Progenitor cell of endocrine pancreas (in vitro differentiated cells): ENCODE measurements around the gene PHF23. TPM values are rescaled to one million over a fixed set of nuclear protein-coding genes. Genes with fewer than 3 reads are reported as not detected.

Experiments
- DNase-seq: peaks from one replicate; pipeline ENCODE4 v3.0.0; 2021; ENCODE audit warnings: low spot score; ENCODE audit not compliant: unreplicated experiment
- H3K27ac Mint-ChIP-seq: 2 replicates; pipeline ENCODE4 v1.8.0; 2021; ENCODE audit warnings: mild to moderate bottlenecking, moderate library complexity, mixed read lengths
- H3K27me3 Mint-ChIP-seq: 2 replicates; pipeline ENCODE4 v1.8.0; 2021; ENCODE audit warnings: mixed read lengths
- H3K36me3 Mint-ChIP-seq: 2 replicates; pipeline ENCODE4 v1.8.0; 2022; ENCODE audit warnings: mixed read lengths; ENCODE audit not compliant: insufficient read depth
- H3K4me1 Mint-ChIP-seq: 2 replicates; pipeline ENCODE4 v1.8.0; 2021; ENCODE audit warnings: low read depth, mixed read lengths
- H3K4me3 Mint-ChIP-seq: 2 replicates; pipeline ENCODE4 v1.8.0; 2021; ENCODE audit warnings: low read depth, mild to moderate bottlenecking, moderate library complexity, mixed read lengths
- H3K9me3 Mint-ChIP-seq: 2 replicates; pipeline ENCODE4 v1.8.0; 2021; ENCODE audit warnings: low read depth, mixed read lengths
- CTCF ChIP-seq: fragments of 200-600 bp; sonication (generic); IDR thresholded peaks from one replicate; pipeline ENCODE4 v1.5.0; 2021; ENCODE audit warnings: antibody characterized with exemption, mild to moderate bottlenecking; ENCODE audit not compliant: unreplicated experiment
- total RNA-seq: library from RNA; stranded (reverse); gene quantifications from 2 replicates; pipeline ENCODE4 v1.2.1, GENCODE V29; 2021

Gene PHF23
- total RNA-seq, 1 donor from 2014 or later, result 73.7 TPM

DNA sequence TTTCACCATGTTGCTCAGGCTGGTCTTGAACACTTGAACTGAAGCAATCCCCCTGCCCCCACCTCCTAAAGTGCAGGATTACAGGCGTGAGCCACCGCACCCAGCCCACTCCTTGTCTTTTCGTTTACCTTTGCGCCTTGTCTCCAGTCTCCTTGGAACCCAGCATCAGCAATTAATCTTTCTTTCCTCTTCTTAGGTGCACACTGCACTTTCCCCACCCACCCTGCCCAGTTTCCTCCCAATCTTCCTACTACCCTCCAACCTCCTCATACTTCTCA is 24.5 kb upstream of the PHF23 start:
- no peak for TF ChIP-seq CTCF
- H3K4me3 Mint-ChIP-seq, result peak overlapping the region; percentile 99
- no peaks in the 10 kb centered on the region for H3K27me3 Mint-ChIP-seq

DNA sequence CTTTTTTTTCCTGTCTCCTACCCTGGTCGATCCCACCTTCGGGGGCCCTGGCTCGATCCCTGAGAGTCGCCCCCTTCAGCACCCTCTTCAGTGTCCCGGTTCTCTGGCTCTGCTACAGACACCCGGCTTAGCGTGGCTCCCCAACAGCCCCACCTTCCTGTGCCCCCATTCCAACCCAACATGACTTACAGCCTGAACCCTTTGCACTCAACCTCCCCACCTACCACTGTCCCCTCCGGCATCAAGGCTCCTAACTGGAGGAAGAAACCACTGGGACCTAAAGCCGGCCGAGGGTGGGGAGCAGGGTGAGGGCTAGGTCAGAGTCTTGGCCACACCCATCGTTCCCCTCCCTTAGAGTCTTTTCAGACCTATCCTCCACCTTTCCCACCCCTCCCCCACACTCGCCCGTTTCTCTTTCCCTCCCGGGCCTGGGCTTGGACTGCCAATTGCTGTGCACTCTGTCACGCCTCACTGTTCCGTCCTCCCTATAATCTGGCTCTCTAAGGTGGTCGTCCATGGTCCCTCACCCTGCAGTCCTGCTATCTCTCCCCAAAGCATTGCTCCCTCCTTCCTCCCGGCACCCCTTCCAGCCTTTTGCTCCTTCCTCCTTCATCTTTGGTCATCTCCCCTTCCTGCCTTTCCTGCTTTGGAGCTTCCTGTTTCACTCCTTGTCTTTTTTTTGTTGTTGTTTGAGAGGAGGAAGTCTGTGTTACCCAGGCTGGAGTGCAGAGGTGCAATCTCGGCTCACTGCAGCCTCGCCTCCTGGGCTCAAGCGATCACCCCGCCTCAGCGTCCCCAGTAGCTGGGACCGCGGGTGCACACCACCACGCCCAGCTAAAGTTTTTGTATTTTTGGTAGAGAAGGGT is 23.9 kb upstream of the PHF23 start:
- no peaks in the 10 kb centered on the region for H3K27me3 Mint-ChIP-seq
- peaks cover 36% of the 10 kb centered on the region for H3K4me1 Mint-ChIP-seq
- peak overlapping the region; percentile 99 for H3K27ac Mint-ChIP-seq
- TF ChIP-seq CTCF, result no peak
- DNase-seq, result peak; percentile 54
- H3K4me3 Mint-ChIP-seq, result peak overlapping the region; percentile 99
- H3K36me3 Mint-ChIP-seq, result peaks cover 4% of the 10 kb centered on the region
- no peaks in the 10 kb centered on the region for H3K9me3 Mint-ChIP-seq

More for the DNA sequence above, 24.5 kb upstream of the PHF23 start:
- Mint-ChIP-seq H3K36me3 (peaks cover 4% of the 10 kb centered on the region), H3K9me3 (no peaks in the 10 kb centered on the region), H3K4me1 (peaks cover 33% of the 10 kb centered on the region), H3K27ac (peak overlapping the region; percentile 99)
- DNase-seq, result no peak

DNA sequence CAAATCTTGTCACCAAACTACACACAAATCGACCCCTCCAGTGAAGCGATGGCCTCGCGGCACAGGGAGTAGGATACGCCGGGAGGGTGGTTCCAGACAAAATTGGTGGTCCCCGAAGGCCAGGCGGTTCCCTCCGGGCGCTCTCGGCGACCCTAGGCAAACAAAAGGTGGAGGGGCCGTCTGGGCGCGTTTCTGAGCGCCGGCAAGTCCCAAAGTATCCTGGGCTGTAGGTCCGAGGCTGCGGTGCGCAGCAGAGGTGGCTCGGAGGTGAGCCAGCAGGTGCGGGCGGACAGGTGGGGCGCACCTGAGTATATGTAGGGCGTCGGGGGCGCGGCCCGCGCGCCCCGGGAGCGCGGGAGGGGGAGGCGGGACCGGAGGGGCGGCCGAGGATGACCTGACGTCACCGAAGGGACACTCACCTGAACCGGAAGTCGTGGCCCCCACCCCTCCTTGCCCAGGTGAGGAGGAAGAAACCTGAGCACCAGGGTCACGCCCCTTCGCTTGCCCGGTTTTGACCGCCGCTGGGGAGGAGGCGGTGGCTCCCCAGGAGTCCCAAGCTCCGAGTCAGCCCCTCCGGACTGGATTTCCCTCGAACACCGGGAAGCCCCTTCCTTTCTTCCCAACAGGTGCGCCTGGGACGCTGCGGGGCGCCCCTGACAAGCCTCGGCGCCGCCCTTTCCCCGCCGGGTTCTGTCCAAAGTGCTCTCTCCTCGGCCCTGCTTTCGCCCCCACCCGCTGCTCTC is 23.1 kb upstream of the PHF23 start, which contains the start of gene CLDN7:
CLDN7 (minus strand) TSS at position 287 of the 743 bp plus-strand sequence. CDS start 435 bp downstream, outside the sequence.
- Mint-ChIP-seq H3K9me3 (no peaks in the 10 kb centered on the region), H3K27me3 (no peaks in the 10 kb centered on the region), H3K36me3 (peaks cover 4% of the 10 kb centered on the region), H3K4me1 (peaks cover 36% of the 10 kb centered on the region), H3K4me3 (peak within 1 kb of the TSS; percentile 99), H3K27ac (peak within 1 kb of the TSS; percentile 99)
- peak; percentile 49 for TF ChIP-seq CTCF
- peak; percentile 86 for DNase-seq

- peak overlapping the region; percentile 99 for H3K4me3 Mint-ChIP-seq
- TF ChIP-seq CTCF, result no peak
- H3K27me3 Mint-ChIP-seq, result no peaks in the 10 kb centered on the region
- DNase-seq, result no peak
- H3K4me1 Mint-ChIP-seq, result peaks cover 33% of the 10 kb centered on the region
- H3K27ac Mint-ChIP-seq, result peak overlapping the region; percentile 99
- H3K36me3 Mint-ChIP-seq, result peaks cover 7% of the 10 kb centered on the region
- no peaks in the 10 kb centered on the region for H3K9me3 Mint-ChIP-seq
These were observed 22.3 kb upstream of the PHF23 start for GRCh38 chr17:7261379-7262191.
